HT1080 (cell line): ENCODE measurements around the gene GALK2. TPM values are rescaled to one million over a fixed set of nuclear protein-coding genes. Genes with fewer than 3 reads are reported as not detected.
"Not testable (repeated sequence)": the region's sequence is repeated elsewhere in the genome, so short reads cannot be mapped to it uniquely, and the experiment has no call there.

ENCODE experiments used
- DNase-seq: peaks from one replicate; pipeline ENCODE4 v3.0.0-alpha.2; 2015; ENCODE audit warnings: low read depth
- total RNA-seq: library from RNA; depleted of rRNA; stranded (reverse); fragments of >200 nt; shearing (Covaris generic); gene quantifications from 2 replicates; pipeline ENCODE4 v1.2.3, GENCODE V29; 2014

The GALK2 gene
- total RNA-seq, 1 experiment from 2014 or later = 31.6 TPM

DNA sequence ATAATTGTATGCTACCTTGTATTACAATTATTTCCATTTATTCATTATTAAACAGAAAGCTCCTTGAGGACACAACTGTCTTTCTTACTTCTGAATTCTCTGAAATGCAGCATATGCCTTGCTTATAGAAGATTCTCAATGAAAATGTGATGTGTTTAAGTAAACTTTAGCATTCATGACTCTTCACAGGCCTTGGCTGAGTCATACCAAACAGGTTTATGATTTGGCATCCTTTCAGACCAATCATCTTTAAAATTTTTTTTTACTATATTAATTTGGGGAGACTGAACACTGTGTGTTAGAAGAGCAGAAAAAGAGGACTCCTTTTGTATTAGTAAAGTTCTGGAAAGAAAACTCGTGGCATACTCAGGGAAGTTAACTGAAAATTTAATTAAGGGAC is 6.4 kb upstream of the GALK2 start:
- no peak for DNase-seq

- no peak for DNase-seq
These were observed 5.2 kb upstream of the GALK2 start for GRCh38 chr15:49164865-49165264.

GRCh38 chr15:49168016-49168415 is 2.0 kb upstream of the GALK2 start:
- DNase-seq = no peak

- no peak for DNase-seq
These were observed 1.7 kb downstream of the GALK2 start for GRCh38 chr15:49171790-49172189.

DNA sequence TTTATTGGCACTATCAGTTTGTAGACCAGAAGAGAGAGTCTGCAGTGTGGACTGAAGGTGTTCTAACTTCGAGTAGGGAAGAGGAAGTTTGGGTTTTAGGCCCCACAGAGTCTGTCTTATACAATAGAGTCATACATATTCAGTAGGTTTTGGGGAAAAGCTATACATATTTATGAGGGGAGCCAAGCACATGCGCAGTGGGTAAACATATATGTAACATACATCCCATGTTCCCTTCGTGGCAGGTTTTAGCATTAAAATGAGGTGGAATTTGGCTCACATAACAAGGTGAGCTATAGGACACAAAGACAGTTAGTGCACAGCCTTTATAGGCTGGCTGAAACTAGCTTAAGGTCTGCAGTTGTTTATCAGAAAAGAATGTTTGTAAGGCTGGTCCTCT is 4.9 kb downstream of the GALK2 start:
- DNase-seq = no peak

DNA sequence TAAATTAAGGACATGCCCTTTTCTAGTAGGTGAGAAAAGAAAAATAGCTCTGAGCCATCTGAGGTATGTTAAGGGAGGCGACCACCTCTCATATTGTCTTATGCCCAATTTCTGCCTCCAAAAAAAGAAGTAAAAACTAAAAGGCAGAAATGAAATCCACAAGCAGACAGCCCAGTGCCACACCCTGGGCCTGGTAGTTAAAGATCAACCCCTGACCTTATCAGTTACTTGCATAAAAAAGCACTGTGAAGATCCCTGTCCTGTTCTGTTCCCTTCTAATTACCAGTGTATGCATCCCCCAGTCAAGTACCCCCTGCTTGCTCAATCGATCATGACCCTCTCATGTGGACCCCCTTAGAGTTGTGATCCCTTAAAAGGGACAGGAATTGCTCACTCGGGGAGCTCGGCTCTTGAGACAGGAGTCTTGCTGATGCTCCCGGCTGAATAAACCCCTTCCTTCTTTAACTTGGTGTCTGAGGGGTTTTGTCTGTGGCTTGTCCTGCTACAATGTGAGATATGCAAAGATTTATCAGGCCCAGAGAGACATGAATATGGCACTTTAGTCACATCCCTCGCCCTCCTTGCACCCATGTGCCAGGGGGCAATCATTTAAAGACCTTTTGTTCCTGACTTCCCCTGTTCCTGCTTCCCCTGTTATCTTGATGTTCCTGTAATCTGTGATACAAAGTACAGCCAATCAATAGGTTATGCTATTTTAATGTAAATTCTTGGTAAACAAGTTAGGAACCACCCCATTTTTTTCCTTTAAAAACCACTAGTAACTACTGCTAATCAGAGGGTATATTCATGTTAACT is 5.7 kb downstream of the GALK2 start:
- DNase-seq = not testable (repeated sequence)

GRCh38 chr15:49178497-49178896 is 8.4 kb downstream of the GALK2 start:
- no peak for DNase-seq

DNA sequence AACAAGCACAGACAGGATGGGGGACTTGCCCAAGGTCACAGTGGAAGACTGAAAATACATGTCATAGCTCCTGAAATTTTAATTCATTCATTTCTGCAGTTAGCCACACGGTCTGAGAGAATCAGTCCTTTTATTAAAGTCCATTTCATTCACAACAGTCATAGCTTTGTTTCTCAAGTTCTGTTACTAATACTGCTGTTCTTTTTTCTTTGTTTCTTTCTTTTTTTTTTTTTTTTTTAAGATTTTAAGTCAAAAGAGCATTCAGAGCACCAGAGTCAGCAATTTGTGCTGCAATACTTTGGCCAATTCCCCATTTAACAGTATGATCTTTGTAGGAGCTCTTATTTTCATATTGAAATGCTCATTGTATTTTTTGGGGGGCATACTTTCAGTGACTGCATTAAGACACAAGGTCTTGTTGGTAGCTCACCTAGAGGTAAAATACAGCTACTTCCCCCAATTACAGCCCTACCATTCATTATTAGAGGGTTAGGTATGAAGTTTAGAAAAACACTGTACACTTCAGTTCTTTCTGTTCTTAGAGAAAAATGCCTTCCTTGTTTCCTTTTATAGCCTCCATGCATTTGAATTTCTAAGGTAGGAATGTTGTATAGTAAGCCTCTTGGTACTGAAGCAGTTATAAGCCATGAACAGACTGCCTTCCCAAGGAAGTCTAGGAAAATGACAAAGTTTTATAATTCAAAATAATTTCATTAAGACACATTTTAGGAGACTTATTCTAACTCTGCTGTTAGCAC is 9.6 kb downstream of the GALK2 start:
- DNase-seq = no peak

GRCh38 chr15:49182128-49182527 is 12.1 kb downstream of the GALK2 start:
- no peak for DNase-seq

DNA sequence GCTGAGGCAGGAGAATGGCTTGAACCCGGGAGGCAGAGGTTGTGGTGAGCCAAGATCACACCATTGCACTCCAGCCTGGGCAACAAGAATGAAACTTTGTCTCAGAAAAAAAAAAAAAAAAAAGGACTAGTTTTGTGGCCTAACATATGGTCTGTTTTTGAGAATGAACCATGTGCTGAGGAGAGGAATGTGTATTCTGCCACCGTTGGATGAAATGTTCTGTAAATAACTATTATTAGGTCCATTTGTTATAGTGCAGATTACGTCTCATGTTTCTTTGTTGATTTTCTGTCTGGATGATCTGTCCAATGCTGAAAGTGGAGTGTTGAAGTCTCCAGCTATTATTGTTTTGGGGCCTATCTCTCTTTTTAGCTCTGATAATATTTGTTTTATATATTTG is 13.7 kb downstream of the GALK2 start:
- DNase-seq = not testable (repeated sequence)

GRCh38 chr15:49185473-49185872 is 15.4 kb downstream of the GALK2 start:
- no peak for DNase-seq

DNA sequence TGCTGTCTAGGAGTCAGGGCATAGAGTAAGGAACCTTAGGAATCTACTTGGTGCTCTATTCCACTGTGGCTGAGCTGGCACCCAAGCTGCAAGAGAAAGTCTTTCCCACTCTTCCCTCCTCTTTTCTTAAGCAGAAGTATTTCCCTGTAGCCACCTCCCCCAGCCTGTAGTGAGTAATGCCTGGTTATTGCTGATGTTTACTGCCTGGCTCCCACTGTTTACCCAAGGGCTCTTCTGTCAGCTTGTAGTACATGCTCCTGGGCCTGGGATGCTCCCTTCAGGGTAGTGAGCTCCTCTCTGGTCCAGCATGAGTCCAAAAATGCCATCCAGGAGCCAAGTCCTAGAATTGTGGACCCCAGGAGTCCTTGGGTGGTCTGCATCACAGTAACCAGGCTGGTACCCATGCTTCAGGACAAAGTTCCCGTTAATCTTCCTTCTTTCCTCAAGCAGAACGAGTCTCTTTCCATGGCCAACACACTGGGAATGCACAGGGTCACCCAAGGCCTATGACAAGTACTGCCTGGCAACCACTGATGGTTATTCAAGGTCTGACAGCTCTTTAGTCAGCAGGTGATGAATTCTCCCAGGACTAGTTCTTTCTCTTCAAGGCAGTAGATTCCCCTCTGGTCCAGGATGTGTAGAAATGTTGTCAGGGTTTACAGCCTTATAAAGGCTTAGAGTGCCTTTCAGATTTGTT is 17.6 kb downstream of the GALK2 start:
- DNase-seq = no peak

DNA sequence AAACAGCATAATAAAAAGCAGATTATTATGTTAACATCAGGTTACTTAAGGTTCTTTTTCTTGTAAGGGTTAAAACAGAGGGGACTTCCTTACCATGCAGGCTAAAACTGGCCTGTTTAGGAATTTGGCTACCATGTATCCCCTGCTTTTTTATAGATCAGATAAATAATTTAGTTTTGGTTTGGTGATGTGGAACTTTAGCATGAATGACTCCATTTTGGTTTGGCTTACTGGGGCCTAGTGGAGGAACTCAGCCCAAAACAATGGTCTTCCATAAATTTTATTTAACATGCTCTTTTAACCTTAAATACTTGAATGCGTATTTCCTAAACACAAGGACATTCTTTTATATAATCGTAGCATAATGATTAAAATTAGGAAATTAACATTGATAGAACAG is 18.9 kb downstream of the GALK2 start:
- no peak for DNase-seq

DNA sequence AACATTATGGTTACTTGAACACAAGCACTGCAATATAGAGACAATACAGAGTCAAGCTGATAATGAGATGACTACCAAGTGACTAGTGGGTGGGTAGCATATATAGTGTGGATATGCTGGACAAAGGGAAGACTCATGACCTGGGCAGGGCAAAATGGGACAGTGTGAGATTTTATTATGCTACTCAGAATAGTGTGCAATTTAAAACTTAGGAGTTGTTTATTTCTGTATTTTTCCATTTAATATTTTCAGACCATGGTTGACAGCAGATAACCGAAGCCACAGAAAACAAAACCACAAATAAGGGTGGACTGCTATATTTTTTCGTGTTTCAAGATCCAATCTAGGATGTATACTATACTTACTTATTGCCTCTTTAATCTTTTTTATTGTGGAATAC is 19.6 kb downstream of the GALK2 start:
- DNase-seq = no peak

DNA sequence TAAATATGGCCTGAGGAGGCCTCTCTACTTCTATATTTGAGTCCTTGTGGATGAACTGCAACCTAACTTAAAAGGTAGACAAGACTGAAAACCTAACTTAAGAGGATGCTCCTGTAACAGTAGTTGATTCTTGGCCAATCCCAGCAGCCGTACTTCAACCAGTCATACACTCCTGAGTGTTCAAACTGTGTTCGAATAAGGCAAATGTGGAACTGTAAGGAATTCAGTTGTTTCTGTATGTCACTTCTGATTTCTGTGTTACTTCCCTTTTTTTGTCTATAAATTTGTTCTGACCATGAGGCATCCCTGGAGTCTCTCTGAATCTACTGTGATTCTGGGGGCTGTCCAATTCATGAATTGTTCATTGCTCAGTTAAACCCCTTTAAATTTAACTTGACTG is 20.5 kb downstream of the GALK2 start:
- no peak for DNase-seq

- DNase-seq = no peak
These were observed 21.8 kb downstream of the GALK2 start for GRCh38 chr15:49191892-49192291.

DNA sequence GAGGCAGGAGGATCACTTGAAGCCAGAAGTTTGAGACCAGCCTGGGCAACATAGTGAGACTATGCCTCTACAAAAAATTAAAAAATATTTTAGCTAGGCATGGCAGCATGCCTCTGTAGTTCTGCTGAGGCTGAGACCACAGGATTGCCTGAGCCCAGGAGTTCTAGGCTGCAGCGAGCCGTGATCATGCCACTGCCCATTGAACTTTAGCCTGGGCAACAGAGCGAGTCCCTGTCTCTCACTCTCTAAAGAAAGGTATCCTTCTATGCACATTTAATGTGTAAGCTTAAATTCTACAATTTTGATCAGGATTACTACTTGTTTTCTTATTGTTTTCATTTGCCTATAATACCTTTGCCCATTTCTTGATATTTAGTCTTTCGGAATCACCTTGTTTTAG is 26.8 kb downstream of the GALK2 start:
- DNase-seq = no peak

- DNase-seq = no peak
These were observed 29.6 kb downstream of the GALK2 start for GRCh38 chr15:49199666-49200065.

DNA sequence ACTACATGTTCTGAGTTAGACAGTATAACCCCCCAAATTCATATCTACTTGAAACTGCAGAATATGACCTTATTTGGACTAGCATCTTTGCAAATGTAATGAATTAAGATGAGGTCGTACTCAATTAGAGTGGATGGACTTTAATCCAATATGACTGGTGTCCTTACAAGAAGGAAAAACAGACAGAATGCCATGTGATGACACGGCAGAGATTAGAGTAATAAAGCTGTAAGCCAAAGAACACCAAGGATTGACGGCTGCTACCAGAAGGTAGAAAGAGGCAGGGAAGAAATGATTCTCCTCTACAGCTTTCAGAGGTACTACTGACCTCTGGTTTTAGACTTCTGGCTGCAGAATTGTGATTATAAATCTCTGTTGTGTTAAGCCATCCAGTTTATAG is 30.3 kb downstream of the GALK2 start:
- DNase-seq = no peak

DNA sequence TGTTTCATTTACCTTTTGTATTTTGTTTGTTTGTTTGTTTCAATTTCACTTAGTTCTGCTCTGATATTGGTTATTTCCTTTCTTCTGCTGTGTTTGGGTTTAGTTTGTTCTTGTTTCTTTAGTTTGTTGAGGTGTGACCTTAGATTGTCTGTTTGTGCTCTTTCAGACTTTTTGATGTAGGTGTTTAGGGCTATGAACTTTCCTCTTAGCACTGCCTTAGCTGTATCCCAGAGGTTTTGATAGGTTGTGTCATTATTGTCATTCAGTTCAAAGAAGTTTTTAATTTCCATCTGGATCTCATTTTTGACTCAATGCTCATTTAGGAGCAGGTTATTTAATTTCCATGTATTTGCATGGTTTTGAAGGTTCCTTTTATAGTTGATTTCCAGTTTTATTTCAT is 38.1 kb downstream of the GALK2 start:
- DNase-seq = not testable (repeated sequence)

GRCh38 chr15:49212897-49213296 is 42.9 kb downstream of the GALK2 start:
- no peak for DNase-seq
